B cell (primary cell): ENCODE results near the gene GALNT6. TPM values are rescaled to one million over a fixed set of nuclear protein-coding genes. Genes with fewer than 3 reads are reported as not detected.

Experiments
- ATAC-seq: fragments of 200-7000 bp; cut with Tn5 transposase; one replicate; pipeline ENCODE4 v1.10.0; 2021; ENCODE audit warnings: low read depth, mild to moderate bottlenecking, moderate number of reproducible peaks, moderate library complexity
- CTCF ChIA-PET: fragments of 350-600 bp; sonication (Branson Sonifier 250); formaldehyde crosslinking; loops from one replicate; lab custom pipeline; 2021; ENCODE audit warnings: antibody characterized with exemption, inconsistent platforms; lab: Charles Lee
- POLR2A ChIA-PET: fragments of 350-600 bp; sonication (Branson Sonifier 250); formaldehyde crosslinking; loops from one replicate; lab custom pipeline; 2021; ENCODE audit warnings: antibody characterized with exemption; lab: Charles Lee
- DNase-seq: peaks from one replicate; pipeline ENCODE4 v3.0.0; 2013
- H2AFZ ChIP-seq: 2 replicates; pipeline ENCODE4 v1.6.1; 2012; ENCODE audit warnings: mild to moderate bottlenecking, low read depth, low read length; ENCODE audit not compliant: insufficient read depth, poor library complexity, severe bottlenecking
- H3K27ac ChIP-seq, 2 donors: 1 replicate in 1 of 2; 2 replicates in 1 of 2; pipeline ENCODE4 v1.5.1; 2012 to 2013; ENCODE audit warnings: low read length in 2 of 2, mild to moderate bottlenecking in 2 of 2, moderate library complexity in 1 of 2
- H3K27me3 ChIP-seq, 4 experiments: fragments of 200-600 bp in 1 of 4; sonication (generic) in 1 of 4; replicated peaks in 1 of 4; 1 replicate in 2 of 4; 2 replicates in 2 of 4; pipeline versions ENCODE4 v1.6.1 to v1.7.0; 2013 to 2016; ENCODE audit warnings: low read length in 3 of 4, mild to moderate bottlenecking in 2 of 4, mixed read lengths in 1 of 4, moderate library complexity in 1 of 4; ENCODE audit not compliant: insufficient read depth in 4 of 4, control insufficient read depth in 3 of 4; ENCODE audit errors: control extremely low read depth in 1 of 4
- H3K36me3 ChIP-seq, 2 experiments: replicated peaks in 1 of 2; 1 replicate in 1 of 2; 2 replicates in 1 of 2; pipeline versions ENCODE4 v1.6.1 to v1.7.1; 2013; ENCODE audit warnings: low read length in 1 of 2; ENCODE audit not compliant: insufficient read depth in 2 of 2, control insufficient read depth in 1 of 2; ENCODE audit errors: control extremely low read depth in 1 of 2, extremely low read depth in 1 of 2
- H3K4me1 ChIP-seq, 2 donors: fragments of 200-600 bp in 1 of 2; sonication (generic) in 1 of 2; 1 replicate in 1 of 2; 2 replicates in 1 of 2; pipeline versions ENCODE4 v1.5.1 to v1.6.1; 2013 to 2017; ENCODE audit warnings: low read length in 2 of 2; ENCODE audit not compliant: control insufficient read depth in 2 of 2, insufficient read depth in 2 of 2
- H3K4me2 ChIP-seq: replicated peaks from 2 replicates; pipeline ENCODE3; 2012; ENCODE audit warnings: mild to moderate bottlenecking, low read depth, low read length; ENCODE audit not compliant: poor library complexity, severe bottlenecking
- H3K4me3 ChIP-seq, 5 experiments: fragments of 200-600 bp in 1 of 5; sonication (generic) in 1 of 5; 1 replicate in 3 of 5; 2 replicates in 2 of 5; pipeline versions ENCODE4 v1.5.1 to v1.7.0; 2011 to 2016; ENCODE audit warnings: low read length in 4 of 5, mild to moderate bottlenecking in 4 of 5, low read depth in 2 of 5, control low read depth in 1 of 5, moderate library complexity in 1 of 5; ENCODE audit not compliant: insufficient read depth in 1 of 5; ENCODE audit errors: control extremely low read depth in 1 of 5, extremely low read depth in 1 of 5
- H3K79me2 ChIP-seq: fragments of 200-600 bp; sonication (generic); one replicate; pipeline ENCODE4 v1.6.0; 2016; ENCODE audit warnings: low read length; ENCODE audit not compliant: control insufficient read depth, insufficient read depth
- H3K9ac ChIP-seq: fragments of 200-600 bp; sonication (generic); 2 replicates; pipeline ENCODE4 v1.6.1; 2017; ENCODE audit warnings: mild to moderate bottlenecking, low read length, moderate library complexity
- H3K9me3 ChIP-seq, 3 donors: one replicate each; pipeline versions ENCODE4 v1.6.1 to v1.7.1; 2013; ENCODE audit warnings: low read length in 2 of 3; ENCODE audit not compliant: control insufficient read depth in 2 of 3, insufficient read depth in 1 of 3; ENCODE audit errors: control extremely low read depth in 1 of 3
- H4K20me1 ChIP-seq: 2 replicates; pipeline ENCODE4 v1.6.0; 2012; ENCODE audit warnings: mild to moderate bottlenecking, low read length; ENCODE audit not compliant: insufficient read depth, control insufficient read depth, poor library complexity, severe bottlenecking
- H3K27ac Mint-ChIP-seq: one replicate; pipeline ENCODE4 v1.8.0; 2021; ENCODE audit warnings: mixed read lengths
- H3K27me3 Mint-ChIP-seq: one replicate; pipeline ENCODE4 v1.8.0; 2021; ENCODE audit warnings: mixed read lengths
- H3K4me1 Mint-ChIP-seq: one replicate; pipeline ENCODE4 v1.8.0; 2021; ENCODE audit warnings: mixed read lengths
- H3K4me3 Mint-ChIP-seq: one replicate; pipeline ENCODE4 v1.8.0; 2021; ENCODE audit warnings: mixed read lengths
- H3K9me3 Mint-ChIP-seq: one replicate; pipeline ENCODE4 v1.8.0; 2022; ENCODE audit warnings: mixed read lengths; ENCODE audit not compliant: insufficient read depth
- EZH2 ChIP-seq: IDR thresholded peaks from 2 replicates; pipeline ENCODE4 v1.6.1; 2012; ENCODE audit warnings: borderline replicate concordance, low read depth, mild to moderate bottlenecking, moderate library complexity, low read length; ENCODE audit not compliant: insufficient read depth, poor library complexity, severe bottlenecking
- WGBS: methylation state at CpG from one replicate; pipeline ENCODE4 v1.1.5; 2013; ENCODE audit warnings: missing lambda C conversion rate; ENCODE audit not compliant: insufficient coverage; 5-methylcytosine and 5-hydroxymethylcytosine counted together
- intact Hi-C: fragments of 100-400 bp; cut with micrococcal nuclease; formaldehyde crosslinking; loops from one replicate; pipeline ENCODE4 v1.10.0; 2022
- polyA plus RNA-seq: library from polyadenylated mRNA; depleted of rRNA; stranded (reverse); fragments of >200 nt; gene quantifications from 2 replicates; pipeline ENCODE4 v1.2.3, GENCODE V29; 2012
- total RNA-seq, 2 donors: library from RNA; stranded (reverse); fragments of 120-200 nt in 1 of 2; gene quantifications; 1 replicate in 1 of 2; 2 replicates in 1 of 2; pipeline versions ENCODE4 v1.2.3 to v1.2.4, GENCODE V29; 2013 to 2022
- TF ChIP-seq, protein P1 (sequence below): fragments of 200-600 bp; IDR thresholded peaks from one replicate; pipeline ENCODE4 v1.8.0; 2022; ENCODE audit warnings: antibody characterized with exemption, mild to moderate bottlenecking

The GALNT6 gene
- total and polyA plus RNA-seq, 2 donors (not counting 1 experiment from before 2014, with no cell fraction given) = 9.0 to 10.3 TPM

DNA sequence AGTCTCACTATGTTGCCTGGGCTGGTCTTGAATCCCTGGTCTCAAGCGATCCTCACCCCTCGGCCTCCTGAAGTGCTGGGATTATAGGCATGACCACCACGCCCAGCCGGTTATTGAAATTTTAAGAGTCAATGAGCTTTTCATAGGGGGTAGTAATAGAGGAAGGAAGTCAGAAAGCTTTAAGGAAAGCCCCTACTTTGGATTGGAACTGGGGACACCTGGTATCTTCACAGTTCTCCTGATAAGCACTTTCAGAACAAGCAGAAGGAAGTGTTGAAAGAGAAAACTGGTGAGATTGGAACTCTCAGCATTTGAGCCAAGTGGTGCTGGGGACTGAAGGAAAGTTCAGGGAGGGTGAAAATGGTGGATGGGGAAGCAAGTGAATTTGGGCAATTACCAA, 38.5 kb upstream of the GALNT6 start:
- Histone ChIP-seq H2AFZ (no peak overlapping the region), H3K79me2 (no peaks in the 10 kb centered on the region), H3K9ac (no peak overlapping the region), H3K36me3 (no peaks in the 10 kb centered on the region), H4K20me1 (no peaks in the 10 kb centered on the region), H3K9me3 (no peaks in the 10 kb centered on the region), H3K27me3 (no peaks in the 10 kb centered on the region), H3K4me1 (peaks cover 20 to 23% of the 10 kb centered on the region in 2 donors), H3K27ac (no peak overlapping the region), H3K4me3 (no peak overlapping the region), H3K4me2 (peak overlapping the region; percentile 15)
- ATAC-seq = no peak
- DNase-seq = peak; percentile 53
- Mint-ChIP-seq H3K4me3 (no peak overlapping the region), H3K4me1 (peaks cover 34% of the 10 kb centered on the region), H3K9me3 (no peaks in the 10 kb centered on the region), H3K27ac (no peak overlapping the region), H3K27me3 (no peaks in the 10 kb centered on the region)
- intact Hi-C loops = no loop called here
- 60% methylated on average over 1 of the region's 4 CpGs for WGBS
- TF ChIP-seq EZH2 = no peak
- TF ChIP-seq, protein P1, sequence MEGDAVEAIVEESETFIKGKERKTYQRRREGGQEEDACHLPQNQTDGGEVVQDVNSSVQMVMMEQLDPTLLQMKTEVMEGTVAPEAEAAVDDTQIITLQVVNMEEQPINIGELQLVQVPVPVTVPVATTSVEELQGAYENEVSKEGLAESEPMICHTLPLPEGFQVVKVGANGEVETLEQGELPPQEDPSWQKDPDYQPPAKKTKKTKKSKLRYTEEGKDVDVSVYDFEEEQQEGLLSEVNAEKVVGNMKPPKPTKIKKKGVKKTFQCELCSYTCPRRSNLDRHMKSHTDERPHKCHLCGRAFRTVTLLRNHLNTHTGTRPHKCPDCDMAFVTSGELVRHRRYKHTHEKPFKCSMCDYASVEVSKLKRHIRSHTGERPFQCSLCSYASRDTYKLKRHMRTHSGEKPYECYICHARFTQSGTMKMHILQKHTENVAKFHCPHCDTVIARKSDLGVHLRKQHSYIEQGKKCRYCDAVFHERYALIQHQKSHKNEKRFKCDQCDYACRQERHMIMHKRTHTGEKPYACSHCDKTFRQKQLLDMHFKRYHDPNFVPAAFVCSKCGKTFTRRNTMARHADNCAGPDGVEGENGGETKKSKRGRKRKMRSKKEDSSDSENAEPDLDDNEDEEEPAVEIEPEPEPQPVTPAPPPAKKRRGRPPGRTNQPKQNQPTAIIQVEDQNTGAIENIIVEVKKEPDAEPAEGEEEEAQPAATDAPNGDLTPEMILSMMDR = no peak
- ChIA-PET CTCF (interaction anchor here (0.6 to 2.5 kb wide), 3 partner anchors 9 to 47 kb away, joined by 3 to 7 read pairs (median 6); no protein-coding TSS in a partner anchor), POLR2A (no interaction called here)

DNA sequence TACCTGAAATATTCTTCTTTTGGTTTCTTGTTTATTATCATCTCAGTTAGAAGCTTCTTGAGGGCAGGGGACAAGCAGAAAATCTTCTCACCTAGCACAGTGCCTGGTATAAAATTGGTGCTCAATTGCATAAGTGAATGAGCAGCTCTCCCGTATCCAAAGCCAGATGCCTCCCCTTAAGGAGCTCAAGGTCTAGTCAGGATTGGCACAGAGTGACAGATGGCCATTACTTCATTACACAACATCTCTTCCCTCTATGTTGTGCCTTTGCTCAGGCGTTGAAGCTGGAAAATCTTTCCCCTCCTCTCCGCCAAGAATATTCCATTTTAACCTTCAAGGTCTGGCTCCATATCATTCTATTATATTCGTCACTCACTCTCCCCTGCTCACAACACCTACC, 37.0 kb upstream of the GALNT6 start:
- DNase-seq = no peak
- Mint-ChIP-seq H3K27me3 (no peaks in the 10 kb centered on the region), H3K27ac (no peak overlapping the region), H3K4me1 (peaks cover 37% of the 10 kb centered on the region), H3K4me3 (no peak overlapping the region), H3K9me3 (no peaks in the 10 kb centered on the region)
- H3K9ac ChIP-seq = no peak overlapping the region
- ChIA-PET CTCF (interaction anchor here (2.5 kb wide), 1 partner anchor 9 kb away, joined by 7 read pairs; no protein-coding TSS in a partner anchor), POLR2A (no interaction called here)
- H3K27ac ChIP-seq = no peak overlapping the region
- ATAC-seq = no peak
- H3K36me3 ChIP-seq = no peaks in the 10 kb centered on the region
- TF ChIP-seq, protein P1 = no peak
- no peak for TF ChIP-seq EZH2
- no peaks in the 10 kb centered on the region for H3K9me3 ChIP-seq
- no peaks in the 10 kb centered on the region for H3K27me3 ChIP-seq
- no peaks in the 10 kb centered on the region for H4K20me1 ChIP-seq
- H2AFZ ChIP-seq = no peak overlapping the region
- 98% methylated on average over 4 of the region's 4 CpGs for WGBS
- H3K4me2 ChIP-seq = no peak overlapping the region
- no peaks in the 10 kb centered on the region for H3K79me2 ChIP-seq
- H3K4me1 ChIP-seq = peaks cover 26 to 27% of the 10 kb centered on the region in 2 donors
- H3K4me3 ChIP-seq = no peak overlapping the region
- intact Hi-C loops = no loop called here
